ENCODE results near the gene CAMK2N2.

The CAMK2N2 gene

DNA sequence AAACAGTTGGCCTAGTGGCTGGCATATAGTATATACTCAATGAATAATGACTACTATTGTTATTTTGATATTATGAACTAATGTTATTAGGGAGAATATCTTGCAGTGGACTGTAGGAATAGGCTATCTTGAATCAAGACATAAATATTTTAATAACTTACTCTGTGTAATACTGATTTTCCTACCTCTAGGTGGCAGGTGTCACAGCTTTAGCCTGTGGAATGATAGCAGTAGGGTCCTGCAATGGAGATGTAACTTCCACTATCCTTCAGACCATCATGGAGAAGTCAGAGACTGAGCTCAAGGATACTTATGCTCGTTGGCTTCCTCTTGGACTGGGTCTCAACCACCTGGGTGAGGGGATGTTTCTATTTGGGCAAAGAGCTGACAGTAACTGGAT, 44.2 kb upstream of the CAMK2N2 start:
- Histone ChIP-seq H3K9ac (ENCODE audit: low read length) (no peak overlapping the region), H3K4me3 (ENCODE audit: low read length) (no peak overlapping the region), H2AFZ (ENCODE audit: low read depth, low read length) (no peak overlapping the region), H3K27me3 (ENCODE audit: low read depth, low read length) (no peaks in the 10 kb centered on the region), H3K4me2 (ENCODE audit: low read length) (no peak overlapping the region), H3K79me2 (ENCODE audit: low read length) (peaks cover 9% of the 10 kb centered on the region), H3K4me1 (ENCODE audit: low read length) (no peaks in the 10 kb centered on the region), H3K9me3 (ENCODE audit: insufficient read depth, low read length) (no peaks in the 10 kb centered on the region), H3K36me3 (replicated peaks; ENCODE audit: low read depth, low read length) (peaks cover 68% of the 10 kb centered on the region), H4K20me1 (ENCODE audit: insufficient read depth, low read length) (no peaks in the 10 kb centered on the region), H3K27ac (ENCODE audit: low read length) (no peak overlapping the region)
- no peak for TF ChIP-seq EZH2phosphoT487 (IDR thresholded peaks at IDR 0.05; ENCODE audit: low read depth)
- TF ChIP-seq, protein P1, sequence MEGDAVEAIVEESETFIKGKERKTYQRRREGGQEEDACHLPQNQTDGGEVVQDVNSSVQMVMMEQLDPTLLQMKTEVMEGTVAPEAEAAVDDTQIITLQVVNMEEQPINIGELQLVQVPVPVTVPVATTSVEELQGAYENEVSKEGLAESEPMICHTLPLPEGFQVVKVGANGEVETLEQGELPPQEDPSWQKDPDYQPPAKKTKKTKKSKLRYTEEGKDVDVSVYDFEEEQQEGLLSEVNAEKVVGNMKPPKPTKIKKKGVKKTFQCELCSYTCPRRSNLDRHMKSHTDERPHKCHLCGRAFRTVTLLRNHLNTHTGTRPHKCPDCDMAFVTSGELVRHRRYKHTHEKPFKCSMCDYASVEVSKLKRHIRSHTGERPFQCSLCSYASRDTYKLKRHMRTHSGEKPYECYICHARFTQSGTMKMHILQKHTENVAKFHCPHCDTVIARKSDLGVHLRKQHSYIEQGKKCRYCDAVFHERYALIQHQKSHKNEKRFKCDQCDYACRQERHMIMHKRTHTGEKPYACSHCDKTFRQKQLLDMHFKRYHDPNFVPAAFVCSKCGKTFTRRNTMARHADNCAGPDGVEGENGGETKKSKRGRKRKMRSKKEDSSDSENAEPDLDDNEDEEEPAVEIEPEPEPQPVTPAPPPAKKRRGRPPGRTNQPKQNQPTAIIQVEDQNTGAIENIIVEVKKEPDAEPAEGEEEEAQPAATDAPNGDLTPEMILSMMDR (IDR thresholded peaks at IDR 0.05; ENCODE audit: low read depth, low read length) = peak; percentile 41

- H3K36me3 ChIP-seq (replicated peaks; ENCODE audit: low read depth, low read length) = peaks cover 43% of the 10 kb centered on the region
- H3K79me2 ChIP-seq (ENCODE audit: low read length) = peaks cover 24% of the 10 kb centered on the region
- H3K4me1 ChIP-seq (ENCODE audit: low read length) = peaks cover 11% of the 10 kb centered on the region
- H3K9ac ChIP-seq (ENCODE audit: low read length) = no peak overlapping the region
- H4K20me1 ChIP-seq (ENCODE audit: insufficient read depth, low read length) = no peaks in the 10 kb centered on the region
- no peaks in the 10 kb centered on the region for H3K9me3 ChIP-seq (ENCODE audit: insufficient read depth, low read length)
- no peaks in the 10 kb centered on the region for H3K27me3 ChIP-seq (ENCODE audit: low read depth, low read length)
- H2AFZ ChIP-seq (ENCODE audit: low read depth, low read length) = no peak overlapping the region
- peak overlapping the region; percentile 96 for H3K4me2 ChIP-seq (ENCODE audit: low read length)
- no peak overlapping the region for H3K27ac ChIP-seq (ENCODE audit: low read length)
- peak overlapping the region; percentile 99; the same call in 1 of the 2 replicates for H3K4me3 ChIP-seq (ENCODE audit: low read length)
- TF ChIP-seq EZH2phosphoT487 (IDR thresholded peaks at IDR 0.05; ENCODE audit: low read depth) = no peak
- TF ChIP-seq, protein P1 (IDR thresholded peaks at IDR 0.05; ENCODE audit: low read depth, low read length) = no peak
These were observed 39.0 kb upstream of the CAMK2N2 start for GRCh38 chr3:184300378-184300720.

DNA sequence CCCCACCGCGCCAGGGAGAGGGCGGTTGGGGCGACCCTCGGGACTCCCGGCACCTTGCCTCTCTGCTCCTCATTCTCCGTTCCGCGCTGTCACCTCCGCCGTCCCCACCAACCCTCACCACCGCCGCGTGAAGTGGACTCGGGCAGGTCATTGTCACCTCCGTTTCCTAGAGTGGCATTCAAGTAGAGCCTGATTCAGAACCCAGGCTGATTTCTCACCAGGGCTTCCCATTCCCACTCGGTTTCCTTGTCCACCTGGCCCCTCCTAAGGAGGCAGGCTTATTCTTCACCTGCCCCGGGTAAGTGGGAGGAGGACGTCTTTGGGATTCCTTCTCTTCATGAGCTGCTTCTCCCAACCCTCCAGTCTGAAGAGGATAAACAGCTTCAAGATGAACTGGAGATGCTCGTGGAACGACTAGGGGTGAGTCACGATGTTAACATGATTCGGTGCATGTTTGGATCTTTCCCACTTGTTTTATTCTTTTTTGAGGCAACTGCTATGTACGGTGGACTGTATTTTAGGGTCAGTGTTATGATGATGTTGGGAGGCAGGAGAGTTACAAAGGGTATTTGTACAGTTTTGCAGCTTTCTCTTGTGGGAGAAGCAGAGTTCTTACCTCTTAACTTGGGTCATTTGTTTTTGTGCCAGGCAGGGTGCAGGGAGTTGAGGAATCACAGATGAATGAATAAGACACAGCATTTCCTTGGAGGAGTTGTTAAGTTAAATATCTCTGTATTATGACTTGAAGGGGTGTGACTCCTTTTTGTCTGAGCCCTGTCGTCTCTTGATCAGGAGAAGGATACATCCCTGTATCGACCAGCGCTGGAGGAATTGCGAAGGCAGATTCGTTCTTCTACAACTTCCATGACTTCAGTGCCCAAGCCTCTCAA, 38.4 kb upstream of the CAMK2N2 start:
- Histone ChIP-seq H2AFZ (ENCODE audit: low read depth, low read length) (no peak overlapping the region), H3K79me2 (ENCODE audit: low read length) (peaks cover 24% of the 10 kb centered on the region), H3K4me3 (ENCODE audit: low read length) (peak overlapping the region; percentile 99), H3K4me2 (ENCODE audit: low read length) (peak overlapping the region; percentile 96), H4K20me1 (ENCODE audit: insufficient read depth, low read length) (no peaks in the 10 kb centered on the region), H3K4me1 (ENCODE audit: low read length) (peaks cover 11% of the 10 kb centered on the region), H3K9ac (ENCODE audit: low read length) (peak overlapping the region; percentile 83), H3K27me3 (ENCODE audit: low read depth, low read length) (no peaks in the 10 kb centered on the region), H3K36me3 (replicated peaks; ENCODE audit: low read depth, low read length) (peaks cover 39% of the 10 kb centered on the region), H3K9me3 (ENCODE audit: insufficient read depth, low read length) (no peaks in the 10 kb centered on the region), H3K27ac (ENCODE audit: low read length) (peak overlapping the region; percentile 22)
- no peak for TF ChIP-seq EZH2phosphoT487 (IDR thresholded peaks at IDR 0.05; ENCODE audit: low read depth)
- TF ChIP-seq, protein P1 (IDR thresholded peaks at IDR 0.05; ENCODE audit: low read depth, low read length) = no peak

DNA sequence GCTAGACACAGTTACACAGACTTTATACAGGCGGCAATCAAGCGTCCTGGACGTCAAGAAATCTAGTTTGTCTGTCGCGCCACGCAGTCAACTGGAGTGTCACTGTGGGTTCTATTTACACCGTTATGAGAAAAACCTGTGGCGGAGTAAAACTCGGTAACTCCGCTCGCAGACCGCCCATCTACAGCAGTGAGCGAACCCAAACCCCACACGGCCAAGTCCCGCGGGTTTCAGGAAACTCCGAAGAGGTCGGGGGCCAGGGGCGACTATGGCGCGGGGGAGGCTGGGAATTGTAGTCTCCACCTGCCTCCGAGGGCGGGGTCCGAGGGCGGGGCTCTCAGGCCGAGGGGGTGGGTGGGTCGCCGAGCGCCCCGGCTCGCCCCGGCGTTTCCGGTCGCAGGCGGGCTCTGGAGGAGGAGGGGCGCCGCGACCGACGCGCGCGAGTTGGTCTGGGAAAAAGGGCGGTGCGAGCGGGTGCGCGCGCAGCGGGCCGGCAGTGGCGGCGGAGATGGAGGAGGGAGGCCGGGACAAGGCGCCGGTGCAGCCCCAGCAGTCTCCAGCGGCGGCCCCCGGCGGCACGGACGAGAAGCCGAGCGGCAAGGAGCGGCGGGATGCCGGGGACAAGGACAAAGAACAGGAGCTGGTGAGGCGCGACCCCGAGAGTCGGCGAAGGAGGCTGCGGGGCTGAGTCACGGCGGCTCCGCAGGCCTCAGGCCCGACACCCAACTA, 37.6 kb upstream of the CAMK2N2 start, which contains the start of gene PSMD2:
PSMD2 (plus strand) TSS at position 483 of the 729 bp plus-strand sequence; CDS start at position 509, 26 bp downstream.
- Histone ChIP-seq H3K4me3 (ENCODE audit: low read length) (peak within 1 kb of the TSS; percentile 99), H3K4me2 (ENCODE audit: low read length) (peak within 1 kb of the TSS; percentile 96), H3K79me2 (ENCODE audit: low read length) (peaks cover 24% of the 10 kb centered on the region), H3K9me3 (ENCODE audit: insufficient read depth, low read length) (no peaks in the 10 kb centered on the region), H3K27ac (ENCODE audit: low read length) (peak within 1 kb of the TSS; percentile 46), H3K9ac (ENCODE audit: low read length) (peak within 1 kb of the TSS; percentile 83), H3K4me1 (ENCODE audit: low read length) (peaks cover 11% of the 10 kb centered on the region), H2AFZ (ENCODE audit: low read depth, low read length) (peak within 1 kb of the TSS; percentile 98), H3K36me3 (replicated peaks; ENCODE audit: low read depth, low read length) (peaks cover 33% of the 10 kb centered on the region), H3K27me3 (ENCODE audit: low read depth, low read length) (no peaks in the 10 kb centered on the region), H4K20me1 (ENCODE audit: insufficient read depth, low read length) (no peaks in the 10 kb centered on the region)
- TF ChIP-seq, protein P1 (IDR thresholded peaks at IDR 0.05; ENCODE audit: low read depth, low read length) = no peak
- TF ChIP-seq EZH2phosphoT487 (IDR thresholded peaks at IDR 0.05; ENCODE audit: low read depth) = no peak
